Measurements from ENCODE around the gene B4GALT5. TPM values are rescaled to one million over a fixed set of nuclear protein-coding genes. Genes with fewer than 3 reads are reported as not detected.
"Not testable (repeated sequence)": the region's sequence is repeated elsewhere in the genome, so short reads cannot be mapped to it uniquely, and the experiment has no call there.

The B4GALT5 gene
- polyA plus RNA-seq, 2 donors = 17.9 to 28.3 TPM

GRCh38 chr20:49739042-49739441 lies 25.4 kb upstream of the B4GALT5 start:
- Histone ChIP-seq H3K9me3 (ENCODE audit: control insufficient read depth in 2 of 2, insufficient read depth in 1 of 2, low read depth in 1 of 2, low read length in 1 of 2) (no peaks in the 10 kb centered on the region), H3K4me3 (ENCODE audit: low read depth in 1 of 2, low read length in 2 of 2) (no peak overlapping the region), H3K27ac (ENCODE audit: low read depth in 2 of 2, low read length in 1 of 2) (no peak overlapping the region), H3K4me1 (ENCODE audit: control insufficient read depth in 2 of 2, insufficient read depth in 2 of 2, low read length in 1 of 2) (no peaks in the 10 kb centered on the region), H3K27me3 (ENCODE audit: control insufficient read depth in 1 of 2, insufficient read depth in 2 of 2, low read length in 2 of 2) (no peaks in the 10 kb centered on the region), H3K36me3 (ENCODE audit: control insufficient read depth in 2 of 2, insufficient read depth in 2 of 2, low read length in 1 of 2) (no peaks in the 10 kb centered on the region)
- WGBS, 2 donors = 88 to 95% methylated on average over 6 of the region's 6 CpGs

GRCh38 chr20:49737260-49737659 lies 23.6 kb upstream of the B4GALT5 start:
- Histone ChIP-seq H3K4me1 (ENCODE audit: control insufficient read depth in 2 of 2, insufficient read depth in 2 of 2, low read length in 1 of 2) (no peaks in the 10 kb centered on the region), H3K4me3 (ENCODE audit: low read depth in 1 of 2, low read length in 2 of 2) (no peak overlapping the region), H3K36me3 (ENCODE audit: control insufficient read depth in 2 of 2, insufficient read depth in 2 of 2, low read length in 1 of 2) (no peaks in the 10 kb centered on the region), H3K9me3 (ENCODE audit: control insufficient read depth in 2 of 2, insufficient read depth in 1 of 2, low read depth in 1 of 2, low read length in 1 of 2) (no peaks in the 10 kb centered on the region), H3K27me3 (ENCODE audit: control insufficient read depth in 1 of 2, insufficient read depth in 2 of 2, low read length in 2 of 2) (no peaks in the 10 kb centered on the region), H3K27ac (ENCODE audit: low read depth in 2 of 2, low read length in 1 of 2) (no peak overlapping the region)
- WGBS, 2 donors = 48 to 55% methylated on average over 2 of the region's 2 CpGs

DNA sequence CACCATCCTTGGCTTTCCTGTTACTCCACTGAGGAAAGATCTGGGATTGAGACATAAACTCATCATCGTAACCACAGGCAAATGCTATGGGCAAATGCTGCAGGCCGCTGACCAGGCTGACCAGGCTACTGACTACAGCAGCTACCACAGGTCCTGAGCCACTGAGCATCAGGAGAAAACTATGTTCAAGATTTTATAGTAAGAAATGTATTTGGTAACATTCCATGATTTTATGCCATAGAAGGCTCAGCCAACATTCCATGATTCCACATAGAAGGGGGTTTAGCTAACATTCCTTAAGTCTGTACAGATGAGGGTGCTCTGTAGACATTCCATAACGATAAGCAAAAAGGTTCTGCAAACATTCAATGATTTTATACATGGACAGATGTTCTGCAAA lies 16.1 kb upstream of the B4GALT5 start:
- peaks cover 0 to 2% of the 10 kb centered on the region in 2 donors for H3K4me1 ChIP-seq (ENCODE audit: control insufficient read depth in 2 of 2, insufficient read depth in 2 of 2, low read length in 1 of 2)
- H3K4me3 ChIP-seq (ENCODE audit: low read depth in 1 of 2, low read length in 2 of 2) = no peak overlapping the region
- no peaks in the 10 kb centered on the region for H3K36me3 ChIP-seq (ENCODE audit: control insufficient read depth in 2 of 2, insufficient read depth in 2 of 2, low read length in 1 of 2)
- H3K27me3 ChIP-seq (ENCODE audit: control insufficient read depth in 1 of 2, insufficient read depth in 2 of 2, low read length in 2 of 2) = no peaks in the 10 kb centered on the region
- WGBS, 2 donors = 86 to 92% methylated on average over 3 of the region's 3 CpGs
- H3K27ac ChIP-seq (ENCODE audit: low read depth in 2 of 2, low read length in 1 of 2) = peak overlapping the region in 1 of 2 donors; percentile 28
- H3K9me3 ChIP-seq (ENCODE audit: control insufficient read depth in 2 of 2, insufficient read depth in 1 of 2, low read depth in 1 of 2, low read length in 1 of 2) = no peaks in the 10 kb centered on the region

GRCh38 chr20:49727894-49728885 lies 14.5 kb upstream of the B4GALT5 start:
- no peaks in the 10 kb centered on the region for H3K36me3 ChIP-seq (ENCODE audit: control insufficient read depth in 2 of 2, insufficient read depth in 2 of 2, low read length in 1 of 2)
- H3K9me3 ChIP-seq (ENCODE audit: control insufficient read depth in 2 of 2, insufficient read depth in 1 of 2, low read depth in 1 of 2, low read length in 1 of 2) = no peaks in the 10 kb centered on the region
- no peak overlapping the region for H3K4me3 ChIP-seq (ENCODE audit: low read depth in 1 of 2, low read length in 2 of 2)
- H3K27me3 ChIP-seq (ENCODE audit: control insufficient read depth in 1 of 2, insufficient read depth in 2 of 2, low read length in 2 of 2) = no peaks in the 10 kb centered on the region
- peaks cover 0 to 2% of the 10 kb centered on the region in 2 donors for H3K4me1 ChIP-seq (ENCODE audit: control insufficient read depth in 2 of 2, insufficient read depth in 2 of 2, low read length in 1 of 2)
- H3K27ac ChIP-seq (ENCODE audit: low read depth in 2 of 2, low read length in 1 of 2) = no peak overlapping the region
- WGBS, 2 donors = 90 to 96% methylated on average over 3 of the region's 3 CpGs

DNA sequence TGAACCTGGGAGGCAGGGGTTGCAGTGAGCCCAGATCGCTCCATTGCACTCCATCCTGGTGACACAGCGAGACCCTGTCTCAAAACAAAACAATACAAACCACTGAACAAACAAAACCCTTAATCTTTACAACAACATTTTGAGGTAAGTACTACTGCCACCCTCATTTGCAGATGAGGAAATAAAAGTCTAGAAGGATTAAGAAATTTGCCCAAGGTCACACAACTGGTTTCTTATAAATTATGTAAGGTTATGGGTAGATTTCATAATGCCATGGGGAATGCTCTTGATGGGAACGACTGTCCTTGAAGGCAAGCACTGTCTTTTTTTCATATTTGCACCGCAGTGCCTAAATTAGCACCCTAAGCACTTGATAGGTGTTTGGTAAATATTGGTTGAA lies 13.8 kb upstream of the B4GALT5 start:
- peaks cover 0 to 2% of the 10 kb centered on the region in 2 donors for H3K4me1 ChIP-seq (ENCODE audit: control insufficient read depth in 2 of 2, insufficient read depth in 2 of 2, low read length in 1 of 2)
- no peaks in the 10 kb centered on the region for H3K9me3 ChIP-seq (ENCODE audit: control insufficient read depth in 2 of 2, insufficient read depth in 1 of 2, low read depth in 1 of 2, low read length in 1 of 2)
- H3K27ac ChIP-seq (ENCODE audit: low read depth in 2 of 2, low read length in 1 of 2) = peak overlapping the region in 1 of 2 donors; percentile 79
- no peaks in the 10 kb centered on the region for H3K36me3 ChIP-seq (ENCODE audit: control insufficient read depth in 2 of 2, insufficient read depth in 2 of 2, low read length in 1 of 2)
- no peaks in the 10 kb centered on the region for H3K27me3 ChIP-seq (ENCODE audit: control insufficient read depth in 1 of 2, insufficient read depth in 2 of 2, low read length in 2 of 2)
- 71 to 76% methylated on average over 4 of the region's 4 CpGs for WGBS, 2 donors
- H3K4me3 ChIP-seq (ENCODE audit: low read depth in 1 of 2, low read length in 2 of 2) = no peak overlapping the region

GRCh38 chr20:49725694-49726093 lies 12.0 kb upstream of the B4GALT5 start:
- no peak overlapping the region for H3K4me3 ChIP-seq (ENCODE audit: low read depth in 1 of 2, low read length in 2 of 2)
- WGBS, 2 donors = 70 to 74% methylated on average over 2 of the region's 2 CpGs
- peaks cover 0 to 2% of the 10 kb centered on the region in 2 donors for H3K4me1 ChIP-seq (ENCODE audit: control insufficient read depth in 2 of 2, insufficient read depth in 2 of 2, low read length in 1 of 2)
- no peaks in the 10 kb centered on the region for H3K9me3 ChIP-seq (ENCODE audit: control insufficient read depth in 2 of 2, insufficient read depth in 1 of 2, low read depth in 1 of 2, low read length in 1 of 2)
- peak overlapping the region in 1 of 2 donors; percentile 14 for H3K27ac ChIP-seq (ENCODE audit: low read depth in 2 of 2, low read length in 1 of 2)
- H3K36me3 ChIP-seq (ENCODE audit: control insufficient read depth in 2 of 2, insufficient read depth in 2 of 2, low read length in 1 of 2) = no peaks in the 10 kb centered on the region
- no peaks in the 10 kb centered on the region for H3K27me3 ChIP-seq (ENCODE audit: control insufficient read depth in 1 of 2, insufficient read depth in 2 of 2, low read length in 2 of 2)

DNA sequence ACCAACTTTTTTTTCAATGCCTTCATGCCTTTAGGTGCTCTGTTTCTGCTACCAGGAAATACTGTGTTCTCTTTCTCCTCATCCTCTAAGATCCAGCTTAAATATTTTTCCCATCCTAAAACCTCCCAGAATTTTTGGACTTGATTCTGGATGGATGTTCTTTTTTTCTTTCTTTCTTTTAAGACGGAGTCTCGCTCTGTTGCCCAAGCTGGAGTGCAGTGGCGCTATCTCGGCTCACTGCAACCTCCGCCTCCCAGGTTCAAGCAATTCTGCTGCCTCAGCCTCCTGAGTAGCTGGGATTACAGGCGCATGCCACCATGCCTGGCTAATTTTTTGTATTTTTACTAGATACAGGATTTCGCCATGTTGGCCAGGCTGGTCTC lies 11.5 kb upstream of the B4GALT5 start:
- H3K9me3 ChIP-seq (ENCODE audit: control insufficient read depth in 2 of 2, insufficient read depth in 1 of 2, low read depth in 1 of 2, low read length in 1 of 2); H3K27me3 ChIP-seq (ENCODE audit: control insufficient read depth in 1 of 2, insufficient read depth in 2 of 2, low read length in 2 of 2); H3K27ac ChIP-seq (ENCODE audit: low read depth in 2 of 2, low read length in 1 of 2); H3K4me3 ChIP-seq (ENCODE audit: low read depth in 1 of 2, low read length in 2 of 2); H3K36me3 ChIP-seq (ENCODE audit: control insufficient read depth in 2 of 2, insufficient read depth in 2 of 2, low read length in 1 of 2); H3K4me1 ChIP-seq (ENCODE audit: control insufficient read depth in 2 of 2, insufficient read depth in 2 of 2, low read length in 1 of 2): not testable (repeated sequence)
- 88 to 91% methylated on average over 7 of the region's 7 CpGs for WGBS, 2 donors

DNA sequence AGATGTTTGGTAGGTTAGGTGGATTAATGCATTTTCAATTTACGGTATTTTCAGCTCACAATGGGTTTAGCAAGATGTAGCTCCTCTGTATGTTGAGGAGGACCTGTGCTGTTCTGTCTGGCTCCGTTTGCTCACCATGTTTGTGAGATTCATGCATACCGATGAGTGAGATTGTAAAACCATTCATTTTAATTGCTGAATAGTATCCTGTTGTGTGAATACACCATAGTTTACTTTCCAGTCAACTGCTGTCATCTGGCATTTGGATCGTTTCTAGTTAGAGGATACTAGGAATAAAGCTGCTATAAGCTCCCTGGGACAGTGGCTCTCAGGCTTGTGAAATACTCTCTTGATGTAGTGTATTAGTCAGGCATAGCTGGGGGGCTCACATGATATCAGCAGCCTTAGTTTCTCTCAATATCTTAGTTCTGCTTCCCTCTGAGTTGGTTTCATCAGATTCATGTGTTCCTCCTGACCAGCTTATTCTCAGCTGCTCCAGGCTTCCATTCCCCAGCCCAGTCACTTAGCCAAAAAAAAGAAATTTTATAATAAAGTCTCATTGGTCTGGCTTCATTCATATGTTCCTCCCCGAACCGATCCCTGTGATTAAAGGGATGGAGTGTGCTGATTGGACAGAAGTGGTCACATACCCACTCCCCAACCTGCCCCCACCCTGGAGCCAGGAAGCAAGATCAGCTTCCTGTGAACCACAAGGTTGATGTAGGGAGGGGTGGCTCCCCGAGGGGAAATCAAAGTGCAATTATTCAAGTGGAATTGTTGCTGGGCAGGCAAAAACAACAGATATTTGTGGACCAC lies 10.9 kb upstream of the B4GALT5 start:
- 35 to 41% methylated on average over 7 of the region's 7 CpGs for WGBS, 2 donors
- peak overlapping the region; percentile 17 to 34 for H3K27ac ChIP-seq (ENCODE audit: low read depth in 2 of 2, low read length in 1 of 2)
- H3K9me3 ChIP-seq (ENCODE audit: control insufficient read depth in 2 of 2, insufficient read depth in 1 of 2, low read depth in 1 of 2, low read length in 1 of 2) = no peaks in the 10 kb centered on the region
- H3K4me1 ChIP-seq (ENCODE audit: control insufficient read depth in 2 of 2, insufficient read depth in 2 of 2, low read length in 1 of 2) = peaks cover 0 to 2% of the 10 kb centered on the region in 2 donors
- no peaks in the 10 kb centered on the region for H3K27me3 ChIP-seq (ENCODE audit: control insufficient read depth in 1 of 2, insufficient read depth in 2 of 2, low read length in 2 of 2)
- no peaks in the 10 kb centered on the region for H3K36me3 ChIP-seq (ENCODE audit: control insufficient read depth in 2 of 2, insufficient read depth in 2 of 2, low read length in 1 of 2)
- no peak overlapping the region for H3K4me3 ChIP-seq (ENCODE audit: low read depth in 1 of 2, low read length in 2 of 2)

DNA sequence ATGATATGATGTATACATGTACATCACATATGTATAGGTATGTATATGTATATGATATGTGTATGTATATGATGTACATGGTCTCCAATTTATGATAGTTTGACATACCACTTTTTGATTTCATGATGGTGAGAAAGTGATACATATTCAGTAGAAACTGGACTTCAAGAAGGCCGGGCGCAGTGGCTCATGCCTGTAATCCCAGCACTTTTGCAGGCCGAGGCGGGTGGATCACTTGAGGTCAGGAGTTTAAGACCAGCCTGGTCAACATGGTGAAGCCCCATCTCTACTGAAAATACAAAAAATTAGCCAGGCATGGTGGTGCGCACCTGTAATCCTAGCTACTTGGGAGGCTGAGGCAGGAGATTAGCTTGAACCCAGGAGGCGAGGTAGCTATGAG lies 10.1 kb upstream of the B4GALT5 start:
- H3K4me3 ChIP-seq (ENCODE audit: low read depth in 1 of 2, low read length in 2 of 2); H3K4me1 ChIP-seq (ENCODE audit: control insufficient read depth in 2 of 2, insufficient read depth in 2 of 2, low read length in 1 of 2); H3K27ac ChIP-seq (ENCODE audit: low read depth in 2 of 2, low read length in 1 of 2); H3K36me3 ChIP-seq (ENCODE audit: control insufficient read depth in 2 of 2, insufficient read depth in 2 of 2, low read length in 1 of 2); H3K9me3 ChIP-seq (ENCODE audit: control insufficient read depth in 2 of 2, insufficient read depth in 1 of 2, low read depth in 1 of 2, low read length in 1 of 2); H3K27me3 ChIP-seq (ENCODE audit: control insufficient read depth in 1 of 2, insufficient read depth in 2 of 2, low read length in 2 of 2): not testable (repeated sequence)
- WGBS, 2 donors = 97% methylated on average over 6 of the region's 6 CpGs

All from esophagus (tissue), 2 donors.